Measurements from ENCODE around the gene WNK1. TPM values are rescaled to one million over a fixed set of nuclear protein-coding genes. Genes with fewer than 3 reads are reported as not detected.
"Not testable (repeated sequence)": the region's sequence is repeated elsewhere in the genome, so short reads cannot be mapped to it uniquely, and the experiment has no call there.

Gene WNK1
- polyA plus RNA-seq, 2 donors: 66.0 to 72.3 TPM

DNA sequence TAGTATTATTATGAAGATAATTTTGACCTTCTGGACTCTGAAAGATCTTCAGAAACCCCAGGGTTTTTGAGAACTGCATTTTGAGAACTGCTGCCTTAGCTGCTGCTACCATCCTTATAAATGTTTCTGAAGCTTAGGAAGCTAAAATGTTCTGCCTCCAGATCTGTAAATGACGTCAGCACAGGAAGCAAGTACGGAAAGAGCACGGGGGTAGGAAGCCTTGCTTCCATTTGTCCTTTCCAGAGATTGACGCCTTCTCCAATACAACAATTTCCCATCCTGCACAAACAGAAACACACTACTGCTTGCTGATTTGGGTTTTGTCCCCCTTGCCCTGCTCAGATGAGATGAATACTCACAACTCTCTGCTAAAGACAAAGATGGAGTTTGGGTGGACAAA lies 179.2 kb downstream of the WNK1 start:
- 85 to 94% methylated on average over 4 of the region's 4 CpGs for WGBS, 2 donors
- Histone ChIP-seq H3K4me3 (ENCODE audit: low read depth in 1 of 2, low read length in 2 of 2) (no peak overlapping the region), H3K36me3 (ENCODE audit: control insufficient read depth in 2 of 2, insufficient read depth in 2 of 2, low read length in 1 of 2) (peaks cover 6 to 14% of the 10 kb centered on the region in 2 donors), H3K4me1 (ENCODE audit: control insufficient read depth in 2 of 2, insufficient read depth in 2 of 2, low read length in 1 of 2) (no peaks in the 10 kb centered on the region), H3K9me3 (ENCODE audit: control insufficient read depth in 2 of 2, insufficient read depth in 1 of 2, low read depth in 1 of 2, low read length in 1 of 2) (no peaks in the 10 kb centered on the region), H3K27ac (ENCODE audit: low read depth in 2 of 2, low read length in 1 of 2) (no peak overlapping the region), H3K27me3 (ENCODE audit: control insufficient read depth in 1 of 2, insufficient read depth in 2 of 2, low read length in 2 of 2) (no peaks in the 10 kb centered on the region)

DNA sequence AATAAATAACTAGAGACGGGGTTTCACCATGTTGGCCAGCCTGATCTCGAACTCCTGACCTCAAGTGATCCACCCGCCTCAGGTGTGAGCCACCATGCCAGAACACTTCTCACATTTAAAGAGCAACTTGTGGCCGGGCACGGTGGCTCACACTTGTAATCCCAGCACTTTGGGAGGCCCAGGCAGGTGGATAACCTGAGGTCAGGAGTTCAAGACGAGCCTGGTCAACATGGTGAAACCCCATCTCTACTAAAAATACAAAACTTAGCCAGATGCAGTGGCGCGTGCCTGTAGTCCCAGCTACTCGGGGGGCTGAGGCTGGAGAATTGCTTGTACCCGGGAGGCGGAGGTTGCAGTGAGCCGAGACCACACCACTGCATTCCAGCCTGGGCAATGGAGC lies 183.5 kb downstream of the WNK1 start:
- WGBS, 2 donors: 95 to 96% methylated on average over 12 of the region's 12 CpGs
- not testable (repeated sequence) for H3K36me3 ChIP-seq (ENCODE audit: control insufficient read depth in 2 of 2, insufficient read depth in 2 of 2, low read length in 1 of 2); H3K27ac ChIP-seq (ENCODE audit: low read depth in 2 of 2, low read length in 1 of 2); H3K27me3 ChIP-seq (ENCODE audit: control insufficient read depth in 1 of 2, insufficient read depth in 2 of 2, low read length in 2 of 2); H3K9me3 ChIP-seq (ENCODE audit: control insufficient read depth in 2 of 2, insufficient read depth in 1 of 2, low read depth in 1 of 2, low read length in 1 of 2); H3K4me3 ChIP-seq (ENCODE audit: low read depth in 1 of 2, low read length in 2 of 2); H3K4me1 ChIP-seq (ENCODE audit: control insufficient read depth in 2 of 2, insufficient read depth in 2 of 2, low read length in 1 of 2)

GRCh38 chr12:936377-937345 lies 184.3 kb downstream of the WNK1 start:
- Histone ChIP-seq H3K9me3 (ENCODE audit: control insufficient read depth in 2 of 2, insufficient read depth in 1 of 2, low read depth in 1 of 2, low read length in 1 of 2) (no peaks in the 10 kb centered on the region), H3K27me3 (ENCODE audit: control insufficient read depth in 1 of 2, insufficient read depth in 2 of 2, low read length in 2 of 2) (no peaks in the 10 kb centered on the region), H3K4me1 (ENCODE audit: control insufficient read depth in 2 of 2, insufficient read depth in 2 of 2, low read length in 1 of 2) (no peaks in the 10 kb centered on the region), H3K36me3 (ENCODE audit: control insufficient read depth in 2 of 2, insufficient read depth in 2 of 2, low read length in 1 of 2) (no peaks in the 10 kb centered on the region), H3K27ac (ENCODE audit: low read depth in 2 of 2, low read length in 1 of 2) (no peak overlapping the region), H3K4me3 (ENCODE audit: low read depth in 1 of 2, low read length in 2 of 2) (no peak overlapping the region)
- WGBS, 2 donors: 89 to 90% methylated on average over 8 of the region's 8 CpGs

GRCh38 chr12:938810-939209 lies 186.4 kb downstream of the WNK1 start:
- Histone ChIP-seq H3K9me3 (ENCODE audit: control insufficient read depth in 2 of 2, insufficient read depth in 1 of 2, low read depth in 1 of 2, low read length in 1 of 2) (no peaks in the 10 kb centered on the region), H3K27me3 (ENCODE audit: control insufficient read depth in 1 of 2, insufficient read depth in 2 of 2, low read length in 2 of 2) (no peaks in the 10 kb centered on the region), H3K27ac (ENCODE audit: low read depth in 2 of 2, low read length in 1 of 2) (no peak overlapping the region), H3K4me3 (ENCODE audit: low read depth in 1 of 2, low read length in 2 of 2) (no peak overlapping the region), H3K36me3 (ENCODE audit: control insufficient read depth in 2 of 2, insufficient read depth in 2 of 2, low read length in 1 of 2) (no peaks in the 10 kb centered on the region), H3K4me1 (ENCODE audit: control insufficient read depth in 2 of 2, insufficient read depth in 2 of 2, low read length in 1 of 2) (no peaks in the 10 kb centered on the region)
- WGBS, 2 donors: 90 to 97% methylated on average over 3 of the region's 3 CpGs

GRCh38 chr12:943051-943450 lies 190.7 kb downstream of the WNK1 start:
- H3K9me3 ChIP-seq (ENCODE audit: control insufficient read depth in 2 of 2, insufficient read depth in 1 of 2, low read depth in 1 of 2, low read length in 1 of 2): no peaks in the 10 kb centered on the region
- H3K27ac ChIP-seq (ENCODE audit: low read depth in 2 of 2, low read length in 1 of 2): no peak overlapping the region
- H3K4me3 ChIP-seq (ENCODE audit: low read depth in 1 of 2, low read length in 2 of 2): no peak overlapping the region
- no peaks in the 10 kb centered on the region for H3K27me3 ChIP-seq (ENCODE audit: control insufficient read depth in 1 of 2, insufficient read depth in 2 of 2, low read length in 2 of 2)
- no peaks in the 10 kb centered on the region for H3K4me1 ChIP-seq (ENCODE audit: control insufficient read depth in 2 of 2, insufficient read depth in 2 of 2, low read length in 1 of 2)
- WGBS, 2 donors: 91 to 96% methylated on average over 6 of the region's 6 CpGs
- H3K36me3 ChIP-seq (ENCODE audit: control insufficient read depth in 2 of 2, insufficient read depth in 2 of 2, low read length in 1 of 2): peaks cover 0 to 4% of the 10 kb centered on the region in 2 donors

DNA sequence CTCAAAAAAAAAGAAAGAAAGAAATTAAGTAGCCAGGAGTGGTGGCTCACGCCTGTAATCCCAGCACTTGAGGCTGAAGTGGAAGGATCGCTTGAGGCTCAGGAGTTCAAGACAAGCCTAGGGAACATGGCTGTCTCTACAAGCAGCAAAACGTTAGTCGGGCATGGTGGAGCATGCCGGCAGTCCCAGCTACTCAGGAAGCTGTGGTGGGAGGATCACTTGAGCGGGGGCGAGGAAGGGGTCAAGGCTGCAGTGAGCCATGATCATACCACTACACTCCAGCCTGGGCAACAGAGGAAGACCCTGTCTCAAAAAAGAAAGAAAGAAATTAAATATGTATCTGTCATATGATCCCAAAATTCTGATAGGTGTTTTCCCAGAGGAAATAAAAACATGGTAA lies 191.8 kb downstream of the WNK1 start:
- Histone ChIP-seq H3K4me3 (ENCODE audit: low read depth in 1 of 2, low read length in 2 of 2) (no peak overlapping the region), H3K9me3 (ENCODE audit: control insufficient read depth in 2 of 2, insufficient read depth in 1 of 2, low read depth in 1 of 2, low read length in 1 of 2) (no peaks in the 10 kb centered on the region), H3K27me3 (ENCODE audit: control insufficient read depth in 1 of 2, insufficient read depth in 2 of 2, low read length in 2 of 2) (no peaks in the 10 kb centered on the region), H3K36me3 (ENCODE audit: control insufficient read depth in 2 of 2, insufficient read depth in 2 of 2, low read length in 1 of 2) (peaks cover 0 to 4% of the 10 kb centered on the region in 2 donors), H3K27ac (ENCODE audit: low read depth in 2 of 2, low read length in 1 of 2) (no peak overlapping the region), H3K4me1 (ENCODE audit: control insufficient read depth in 2 of 2, insufficient read depth in 2 of 2, low read length in 1 of 2) (no peaks in the 10 kb centered on the region)
- 71 to 79% methylated on average over 7 of the region's 7 CpGs for WGBS, 2 donors

GRCh38 chr12:946212-946611 lies 193.8 kb downstream of the WNK1 start:
- no peak overlapping the region for H3K27ac ChIP-seq (ENCODE audit: low read depth in 2 of 2, low read length in 1 of 2)
- peaks cover 0 to 4% of the 10 kb centered on the region in 2 donors for H3K36me3 ChIP-seq (ENCODE audit: control insufficient read depth in 2 of 2, insufficient read depth in 2 of 2, low read length in 1 of 2)
- H3K4me1 ChIP-seq (ENCODE audit: control insufficient read depth in 2 of 2, insufficient read depth in 2 of 2, low read length in 1 of 2): no peaks in the 10 kb centered on the region
- no peaks in the 10 kb centered on the region for H3K27me3 ChIP-seq (ENCODE audit: control insufficient read depth in 1 of 2, insufficient read depth in 2 of 2, low read length in 2 of 2)
- H3K4me3 ChIP-seq (ENCODE audit: low read depth in 1 of 2, low read length in 2 of 2): no peak overlapping the region
- no peaks in the 10 kb centered on the region for H3K9me3 ChIP-seq (ENCODE audit: control insufficient read depth in 2 of 2, insufficient read depth in 1 of 2, low read depth in 1 of 2, low read length in 1 of 2)

GRCh38 chr12:946631-947030 lies 194.3 kb downstream of the WNK1 start:
- no peak overlapping the region for H3K27ac ChIP-seq (ENCODE audit: low read depth in 2 of 2, low read length in 1 of 2)
- no peaks in the 10 kb centered on the region for H3K4me1 ChIP-seq (ENCODE audit: control insufficient read depth in 2 of 2, insufficient read depth in 2 of 2, low read length in 1 of 2)
- no peak overlapping the region for H3K4me3 ChIP-seq (ENCODE audit: low read depth in 1 of 2, low read length in 2 of 2)
- 68 to 74% methylated on average over 6 of the region's 6 CpGs for WGBS, 2 donors
- no peaks in the 10 kb centered on the region for H3K9me3 ChIP-seq (ENCODE audit: control insufficient read depth in 2 of 2, insufficient read depth in 1 of 2, low read depth in 1 of 2, low read length in 1 of 2)
- H3K27me3 ChIP-seq (ENCODE audit: control insufficient read depth in 1 of 2, insufficient read depth in 2 of 2, low read length in 2 of 2): no peaks in the 10 kb centered on the region
- H3K36me3 ChIP-seq (ENCODE audit: control insufficient read depth in 2 of 2, insufficient read depth in 2 of 2, low read length in 1 of 2): peaks cover 0 to 4% of the 10 kb centered on the region in 2 donors

- Histone ChIP-seq H3K9me3 (ENCODE audit: control insufficient read depth in 2 of 2, insufficient read depth in 1 of 2, low read depth in 1 of 2, low read length in 1 of 2) (no peaks in the 10 kb centered on the region), H3K4me3 (ENCODE audit: low read depth in 1 of 2, low read length in 2 of 2) (no peak overlapping the region), H3K36me3 (ENCODE audit: control insufficient read depth in 2 of 2, insufficient read depth in 2 of 2, low read length in 1 of 2) (peaks cover 0 to 4% of the 10 kb centered on the region in 2 donors), H3K27ac (ENCODE audit: low read depth in 2 of 2, low read length in 1 of 2) (no peak overlapping the region), H3K4me1 (ENCODE audit: control insufficient read depth in 2 of 2, insufficient read depth in 2 of 2, low read length in 1 of 2) (no peaks in the 10 kb centered on the region), H3K27me3 (ENCODE audit: control insufficient read depth in 1 of 2, insufficient read depth in 2 of 2, low read length in 2 of 2) (no peaks in the 10 kb centered on the region)
- 82 to 90% methylated on average over 9 of the region's 9 CpGs for WGBS, 2 donors
Measured at GRCh38 chr12:948238-948637, 195.9 kb downstream of the WNK1 start.
